CD4-positive, alpha-beta T cell treated with Interleukin-21 for 1 hour (primary cell): ENCODE measurements around the gene TMEM126A.
A peak's percentile ranks its signal among the peaks of the same experiment; 100 is the strongest.
"Not testable (repeated sequence)": the region's sequence is repeated elsewhere in the genome, so short reads cannot be mapped to it uniquely, and the experiment has no call there.

Experiments used
- DNase-seq: peaks from one replicate; pipeline ENCODE4 v3.0.0-alpha.2; 2020

Gene TMEM126A

GRCh38 chr11:85647604-85648299, at the start of gene TMEM126A:
Gene TMEM126A (plus strand): TSS chr11:85647967. CDS start chr11:85650256, 2,289 bp downstream.
- peak; percentile 91 for DNase-seq

- no peak for DNase-seq
These were observed 48.7 kb upstream of the TMEM126A start for GRCh38 chr11:85599083-85599482.

- DNase-seq = no peak
These were observed 45.1 kb upstream of the TMEM126A start for GRCh38 chr11:85602526-85603213.

- no peak for DNase-seq
These were observed 44.5 kb upstream of the TMEM126A start for GRCh38 chr11:85603220-85603619.

- not testable (repeated sequence) for DNase-seq
These were observed 41.5 kb upstream of the TMEM126A start for GRCh38 chr11:85606237-85606636.

- DNase-seq = not testable (repeated sequence)
These were observed 39.1 kb upstream of the TMEM126A start for GRCh38 chr11:85608621-85609020.

GRCh38 chr11:85609286-85609685, 38.5 kb upstream of the TMEM126A start:
- not testable (repeated sequence) for DNase-seq

- DNase-seq = not testable (repeated sequence)
These were observed 36.1 kb upstream of the TMEM126A start for GRCh38 chr11:85611643-85612042.

GRCh38 chr11:85619499-85619898, 28.3 kb upstream of the TMEM126A start:
- no peak for DNase-seq

GRCh38 chr11:85620256-85620655, 27.5 kb upstream of the TMEM126A start:
- no peak for DNase-seq

- DNase-seq = no peak
These were observed 21.3 kb upstream of the TMEM126A start for GRCh38 chr11:85626496-85626895.

GRCh38 chr11:85627332-85627997, 20.3 kb upstream of the TMEM126A start, which contains the start of gene DLG2:
Gene DLG2 (minus strand): TSS chr11:85627344.
- DNase-seq = peak; percentile 18

GRCh38 chr11:85627998-85628770, 19.6 kb upstream of the TMEM126A start, which contains the start of gene TMEM126B:
Gene TMEM126B (plus strand): TSS chr11:85628593. CDS start chr11:85628608, 15 bp downstream.
- peak; percentile 95 for DNase-seq

GRCh38 chr11:85628771-85629341, 18.9 kb upstream of the TMEM126A start:
- no peak for DNase-seq

- DNase-seq = no peak
These were observed 13.0 kb upstream of the TMEM126A start for GRCh38 chr11:85634747-85635146.

GRCh38 chr11:85643191-85643614, 4.6 kb upstream of the TMEM126A start:
- no peak for DNase-seq

GRCh38 chr11:85647078-85647477, 689 bp upstream of the TMEM126A start:
- no peak for DNase-seq

- DNase-seq = no peak
These were observed 3.4 kb downstream of the TMEM126A start for GRCh38 chr11:85651118-85651517.

GRCh38 chr11:85652786-85653447, 5.2 kb downstream of the TMEM126A start:
- DNase-seq = no peak

GRCh38 chr11:85654343-85654742, 6.6 kb downstream of the TMEM126A start:
- DNase-seq = not testable (repeated sequence)

GRCh38 chr11:85656777-85657176, 9.0 kb downstream of the TMEM126A start:
- DNase-seq = no peak

GRCh38 chr11:85658180-85658579, 10.4 kb downstream of the TMEM126A start:
- no peak for DNase-seq
